WTC11 (cell line): ENCODE measurements around the gene DDR2.
"Not testable (repeated sequence)": the region's sequence is repeated elsewhere in the genome, so short reads cannot be mapped to it uniquely, and the experiment has no call there.

ENCODE experiments used
- CREB1 ChIP-seq: sonication (generic); formaldehyde crosslinking; IDR thresholded peaks from 2 replicates; pipeline ENCODE4 v1.8.0; 2023; ENCODE audit warnings: mild to moderate bottlenecking, missing genetic modification reagents
- SMAD3 ChIP-seq: sonication (generic); formaldehyde crosslinking; IDR thresholded peaks from 2 replicates; pipeline ENCODE4 v1.8.0; 2022; ENCODE audit warnings: missing genetic modification reagents, mild to moderate bottlenecking, borderline replicate concordance
- ZNF121 ChIP-seq: sonication (generic); formaldehyde crosslinking; IDR thresholded peaks from 2 replicates; pipeline ENCODE4 v1.8.0; 2023; ENCODE audit warnings: missing genetic modification reagents
- ZNF138 ChIP-seq: sonication (generic); formaldehyde crosslinking; conservative IDR thresholded peaks from 2 replicates; pipeline ENCODE4 v1.8.1; 2022; ENCODE audit warnings: mild to moderate bottlenecking, moderate library complexity, missing genetic modification reagents
- TF ChIP-seq, protein P1 (sequence below): fragments of 200-600 bp; IDR thresholded peaks from 2 replicates; pipeline ENCODE4 v1.8.0; 2022; ENCODE audit warnings: antibody characterized with exemption
- TF ChIP-seq, protein P2 (sequence below): sonication (generic); formaldehyde crosslinking; IDR thresholded peaks from 2 replicates; pipeline ENCODE4 v1.8.1; 2023; ENCODE audit warnings: mild to moderate bottlenecking, missing genetic modification reagents, moderate library complexity
- TF ChIP-seq, protein P3 (sequence below): sonication (generic); formaldehyde crosslinking; IDR thresholded peaks from 2 replicates; pipeline ENCODE4 v1.8.1; 2023; ENCODE audit warnings: mild to moderate bottlenecking, missing genetic modification reagents
- TF ChIP-seq, protein P4 (sequence below): sonication (generic); formaldehyde crosslinking; IDR thresholded peaks from 2 replicates; pipeline ENCODE4 v1.8.0; 2023; ENCODE audit warnings: missing genetic modification reagents
- TF ChIP-seq, protein P5 (sequence below): sonication (generic); formaldehyde crosslinking; IDR thresholded peaks from 2 replicates; pipeline ENCODE4 v1.8.1; 2022; ENCODE audit warnings: low read depth, mild to moderate bottlenecking, moderate library complexity, missing genetic modification reagents, borderline replicate concordance

DNA sequence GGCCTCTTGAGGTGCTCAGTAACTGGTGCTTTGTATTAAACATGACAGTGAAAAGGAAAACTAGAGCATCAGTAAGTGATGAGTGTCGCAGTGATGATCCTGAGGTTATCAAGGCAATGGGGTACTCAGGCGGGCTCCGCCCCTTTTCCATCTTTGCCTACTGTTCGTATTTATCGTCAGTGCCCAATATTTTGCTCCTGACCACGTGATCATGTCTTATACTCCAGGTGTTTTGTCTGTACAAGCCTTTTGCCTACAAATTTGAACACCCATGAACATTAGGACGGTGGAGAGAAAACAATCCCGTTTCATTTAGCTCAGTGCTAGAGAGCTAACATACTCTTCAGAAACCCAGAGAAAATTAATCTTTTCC, 158.7 kb downstream of the DDR2 start:
- not testable (repeated sequence) for TF ChIP-seq SMAD3, ZNF121, ZNF138, CREB1 (CRISPR knock-in tag)
- TF ChIP-seq, protein P1, sequence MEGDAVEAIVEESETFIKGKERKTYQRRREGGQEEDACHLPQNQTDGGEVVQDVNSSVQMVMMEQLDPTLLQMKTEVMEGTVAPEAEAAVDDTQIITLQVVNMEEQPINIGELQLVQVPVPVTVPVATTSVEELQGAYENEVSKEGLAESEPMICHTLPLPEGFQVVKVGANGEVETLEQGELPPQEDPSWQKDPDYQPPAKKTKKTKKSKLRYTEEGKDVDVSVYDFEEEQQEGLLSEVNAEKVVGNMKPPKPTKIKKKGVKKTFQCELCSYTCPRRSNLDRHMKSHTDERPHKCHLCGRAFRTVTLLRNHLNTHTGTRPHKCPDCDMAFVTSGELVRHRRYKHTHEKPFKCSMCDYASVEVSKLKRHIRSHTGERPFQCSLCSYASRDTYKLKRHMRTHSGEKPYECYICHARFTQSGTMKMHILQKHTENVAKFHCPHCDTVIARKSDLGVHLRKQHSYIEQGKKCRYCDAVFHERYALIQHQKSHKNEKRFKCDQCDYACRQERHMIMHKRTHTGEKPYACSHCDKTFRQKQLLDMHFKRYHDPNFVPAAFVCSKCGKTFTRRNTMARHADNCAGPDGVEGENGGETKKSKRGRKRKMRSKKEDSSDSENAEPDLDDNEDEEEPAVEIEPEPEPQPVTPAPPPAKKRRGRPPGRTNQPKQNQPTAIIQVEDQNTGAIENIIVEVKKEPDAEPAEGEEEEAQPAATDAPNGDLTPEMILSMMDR, result not testable (repeated sequence)
- TF ChIP-seq, protein P2, sequence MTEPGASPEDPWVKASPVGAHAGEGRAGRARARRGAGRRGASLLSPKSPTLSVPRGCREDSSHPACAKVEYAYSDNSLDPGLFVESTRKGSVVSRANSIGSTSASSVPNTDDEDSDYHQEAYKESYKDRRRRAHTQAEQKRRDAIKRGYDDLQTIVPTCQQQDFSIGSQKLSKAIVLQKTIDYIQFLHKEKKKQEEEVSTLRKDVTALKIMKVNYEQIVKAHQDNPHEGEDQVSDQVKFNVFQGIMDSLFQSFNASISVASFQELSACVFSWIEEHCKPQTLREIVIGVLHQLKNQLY (CRISPR knock-in tag), result not testable (repeated sequence)
- TF ChIP-seq, protein P3, sequence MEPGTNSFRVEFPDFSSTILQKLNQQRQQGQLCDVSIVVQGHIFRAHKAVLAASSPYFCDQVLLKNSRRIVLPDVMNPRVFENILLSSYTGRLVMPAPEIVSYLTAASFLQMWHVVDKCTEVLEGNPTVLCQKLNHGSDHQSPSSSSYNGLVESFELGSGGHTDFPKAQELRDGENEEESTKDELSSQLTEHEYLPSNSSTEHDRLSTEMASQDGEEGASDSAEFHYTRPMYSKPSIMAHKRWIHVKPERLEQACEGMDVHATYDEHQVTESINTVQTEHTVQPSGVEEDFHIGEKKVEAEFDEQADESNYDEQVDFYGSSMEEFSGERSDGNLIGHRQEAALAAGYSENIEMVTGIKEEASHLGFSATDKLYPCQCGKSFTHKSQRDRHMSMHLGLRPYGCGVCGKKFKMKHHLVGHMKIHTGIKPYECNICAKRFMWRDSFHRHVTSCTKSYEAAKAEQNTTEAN (CRISPR knock-in tag), result not testable (repeated sequence)
- TF ChIP-seq, protein P4, sequence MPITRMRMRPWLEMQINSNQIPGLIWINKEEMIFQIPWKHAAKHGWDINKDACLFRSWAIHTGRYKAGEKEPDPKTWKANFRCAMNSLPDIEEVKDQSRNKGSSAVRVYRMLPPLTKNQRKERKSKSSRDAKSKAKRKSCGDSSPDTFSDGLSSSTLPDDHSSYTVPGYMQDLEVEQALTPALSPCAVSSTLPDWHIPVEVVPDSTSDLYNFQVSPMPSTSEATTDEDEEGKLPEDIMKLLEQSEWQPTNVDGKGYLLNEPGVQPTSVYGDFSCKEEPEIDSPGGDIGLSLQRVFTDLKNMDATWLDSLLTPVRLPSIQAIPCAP, result not testable (repeated sequence)
- TF ChIP-seq, protein P5, sequence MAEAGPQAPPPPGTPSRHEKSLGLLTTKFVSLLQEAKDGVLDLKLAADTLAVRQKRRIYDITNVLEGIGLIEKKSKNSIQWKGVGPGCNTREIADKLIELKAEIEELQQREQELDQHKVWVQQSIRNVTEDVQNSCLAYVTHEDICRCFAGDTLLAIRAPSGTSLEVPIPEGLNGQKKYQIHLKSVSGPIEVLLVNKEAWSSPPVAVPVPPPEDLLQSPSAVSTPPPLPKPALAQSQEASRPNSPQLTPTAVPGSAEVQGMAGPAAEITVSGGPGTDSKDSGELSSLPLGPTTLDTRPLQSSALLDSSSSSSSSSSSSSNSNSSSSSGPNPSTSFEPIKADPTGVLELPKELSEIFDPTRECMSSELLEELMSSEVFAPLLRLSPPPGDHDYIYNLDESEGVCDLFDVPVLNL (CRISPR knock-in tag), result not testable (repeated sequence)
